K562 (cell line): ENCODE results near the gene NRAP. TPM values are rescaled to one million over a fixed set of nuclear protein-coding genes. Genes with fewer than 3 reads are reported as not detected.

Experiments
- ATAC-seq: fragments of 200-7000 bp; cut with Tn5 transposase; 3 replicates; pipeline ENCODE4 v1.9.1; 2020; ENCODE audit warnings: moderate library complexity
- BruUV-seq: library from RNA; stranded (reverse); fragments of 400-500 nt; replicated peaks from 2 replicates; lab custom pipeline; 2021; lab: Mats Ljungman, UMichigan
- CTCF ChIA-PET: fragments of 300-600 bp; formaldehyde crosslinking; extraction: SDS; loops from one replicate; lab custom pipeline; 2021; ENCODE audit warnings: low intra/inter-chr PET ratio; lab: Yijun Ruan, JAX
- POLR2A ChIA-PET: fragments of 300-600, 350-650 bp; sonication (Branson Sonifier 250); formaldehyde crosslinking; extraction: SDS; loops from one replicate; lab custom pipeline; 2021; ENCODE audit warnings: antibody characterized with exemption, inconsistent platforms; lab: Yijun Ruan, JAX
- DNase-seq, 4 experiments: peaks; one replicate each; pipeline versions ENCODE4 v3.0.0 to v3.0.0-alpha.2; 2011 to 2018; ENCODE audit warnings: low spot score in 3 of 4, mixed read lengths in 3 of 4; ENCODE audit errors: extremely low read depth in 1 of 4
- FAIRE-seq: peaks from 2 replicates; lab custom pipeline; 2011; peaks lifted over from hg19 to GRCh38; lab: Jason Lieb, UNC
- H2AFZ ChIP-seq: 2 replicates; pipeline ENCODE4 v1.6.0; 2011; ENCODE audit warnings: low read depth, low read length, control low read depth, inconsistent platforms
- H3K27ac ChIP-seq: fragments of 200-600 bp; 3 replicates; pipeline ENCODE4 v1.8.0; 2011; ENCODE audit warnings: low read depth, mild to moderate bottlenecking, control low read depth, inconsistent platforms, low read length, moderate library complexity, mixed read lengths; ENCODE audit errors: extremely low read depth
- H3K27me3 ChIP-seq, 2 experiments: fragments of 300-600 bp in 1 of 2; 2 replicates in 1 of 2; 3 replicates in 1 of 2; pipeline versions ENCODE4 v1.6.0 to v1.8.0; 2011; ENCODE audit warnings: inconsistent platforms in 2 of 2, low read length in 2 of 2, mild to moderate bottlenecking in 1 of 2, mixed read lengths in 1 of 2, moderate library complexity in 1 of 2; ENCODE audit not compliant: control insufficient read depth in 2 of 2, insufficient read depth in 2 of 2
- H3K36me3 ChIP-seq: fragments of 300-600 bp; 3 replicates; pipeline ENCODE4 v1.8.0; 2011; ENCODE audit warnings: mild to moderate bottlenecking, low read length, inconsistent platforms; ENCODE audit not compliant: control insufficient read depth, insufficient read depth
- H3K4me1 ChIP-seq, 2 experiments: fragments of 200-600 bp in 1 of 2; replicated peaks in 1 of 2; 2 replicates in 1 of 2; 3 replicates in 1 of 2; pipeline versions ENCODE4 v1.5.1 to v1.8.0; 2011; ENCODE audit warnings: inconsistent platforms in 2 of 2, low read length in 2 of 2, mild to moderate bottlenecking in 1 of 2, mixed read lengths in 1 of 2, moderate library complexity in 1 of 2; ENCODE audit not compliant: control insufficient read depth in 2 of 2, insufficient read depth in 2 of 2
- H3K4me2 ChIP-seq: 2 replicates; pipeline ENCODE4 v1.6.1; 2011; ENCODE audit warnings: low read length, control low read depth, inconsistent platforms, mixed read lengths; ENCODE audit not compliant: insufficient read depth
- H3K4me3 ChIP-seq: fragments of 200-600 bp; sonication (generic), shearing (Covaris generic); 2 replicates; pipeline ENCODE4 v1.5.1; 2016; ENCODE audit warnings: control low read depth, inconsistent platforms
- H3K79me2 ChIP-seq: fragments of 200-600 bp; 3 replicates; pipeline ENCODE4 v1.8.0; 2011; ENCODE audit warnings: low read length, inconsistent platforms; ENCODE audit not compliant: control insufficient read depth, insufficient read depth
- H3K9ac ChIP-seq, 2 experiments: 2 replicates each; pipeline versions ENCODE4 v1.6.0 to v1.6.1; 2011; ENCODE audit warnings: low read depth in 2 of 2, low read length in 2 of 2, control low read depth in 1 of 2, inconsistent platforms in 1 of 2, mild to moderate bottlenecking in 1 of 2, mixed read lengths in 1 of 2; ENCODE audit not compliant: insufficient read depth in 1 of 2
- H3K9me1 ChIP-seq: one replicate; pipeline ENCODE4 v1.6.0; 2011; ENCODE audit warnings: inconsistent platforms, mild to moderate bottlenecking, low read length, moderate library complexity; ENCODE audit not compliant: control insufficient read depth, insufficient read depth
- H3K9me3 ChIP-seq: replicated peaks from 2 replicates; pipeline ENCODE4 v1.5.1; 2011; ENCODE audit warnings: low read depth, low read length, inconsistent platforms; ENCODE audit not compliant: control insufficient read depth, insufficient read depth
- H4K20me1 ChIP-seq: replicated peaks from 2 replicates; pipeline ENCODE4 v1.6.1; 2011; ENCODE audit warnings: low read length, inconsistent platforms, mixed read lengths; ENCODE audit not compliant: control insufficient read depth, insufficient read depth
- ADNP ChIP-seq: fragments of 200-800 bp; sonication (Bioruptor generic); IDR thresholded peaks from 2 replicates; pipeline ENCODE4 v1.6.1; 2016; ENCODE audit warnings: missing genetic modification characterization, missing compliant biosample characterization
- ESRRA ChIP-seq: fragments of 450-650 bp; IDR thresholded peaks from 2 replicates; pipeline ENCODE4 v1.6.1; 2014; ENCODE audit warnings: low read depth, mild to moderate bottlenecking, moderate library complexity, borderline replicate concordance
- MIER1 ChIP-seq: fragments of 450-650 bp; IDR thresholded peaks from 2 replicates; pipeline ENCODE4 v1.6.1; 2016; ENCODE audit warnings: antibody characterized with exemption, mild to moderate bottlenecking, low read depth
- NCOA1 ChIP-seq: fragments of 450-650 bp; IDR thresholded peaks from 2 replicates; pipeline ENCODE4 v1.6.1; 2016; ENCODE audit warnings: low read depth
- RBM25 ChIP-seq: fragments of 200-400 bp; formaldehyde crosslinking; IDR thresholded peaks from 2 replicates; pipeline ENCODE4 v1.6.1; 2018; ENCODE audit warnings: low read length, low read depth, moderate library complexity; ENCODE audit not compliant: severe bottlenecking
- ZFP36 ChIP-seq: fragments of 150-350 bp; IDR thresholded peaks from 2 replicates; pipeline ENCODE4 v1.6.1; 2018; ENCODE audit warnings: low read length, low read depth; ENCODE audit not compliant: partially characterized antibody
- WGBS: fragments of 100-300 bp; shearing (Covaris generic); methylation state at CpG from one replicate; pipeline ENCODE4 v1.1.6; 2016; ENCODE audit warnings: low coverage, mixed read lengths; ENCODE audit not compliant: insufficient coverage; ENCODE audit errors: missing lambda C conversion rate; 5-methylcytosine and 5-hydroxymethylcytosine counted together
- in situ Hi-C: fragments of 300-500 bp; cut with MboI; formaldehyde crosslinking; loops from 4 replicates; pipeline ENCODE4 v1.15.0; 2018; ENCODE audit warnings: inconsistent platforms, mixed read lengths
- intact Hi-C: fragments of 100-400 bp; cut with micrococcal nuclease; formaldehyde crosslinking; loops from 2 replicates; pipeline ENCODE4 v1.14.2; 2022
- polyA plus RNA-seq, 8 experiments: library from polyadenylated mRNA; depleted of rRNA in 4 of 8; stranded (reverse) in 5 of 8; unstranded in 3 of 8; fragments of >200 nt; fragmentation: Nextera tagmentation in 2 of 8; fragmentation: Illumina TruSeq in 1 of 8; extraction: Ambion mirVana in 2 of 8; extraction: Trizol in 1 of 8; gene quantifications; 2 replicates each; pipeline versions ENCODE4 v1.2.1 to v1.2.3, GENCODE V29; 2011 to 2014; ENCODE audit warnings: inconsistent platforms in 1 of 8, missing spikeins in 1 of 8
- total RNA-seq, 7 experiments: library from RNA; depleted of rRNA in 6 of 7; stranded (reverse); fragments of >200 nt in 6 of 7; fragmentation: Illumina TruSeq in 2 of 7; extraction: Trizol in 2 of 7; gene quantifications; 2 replicates each; pipeline versions ENCODE4 v1.2.1 to v1.2.3, GENCODE V29; 2011 to 2021; ENCODE audit warnings: low replicate concordance in 1 of 7

NRAP gene
- total and polyA plus RNA-seq, 9 of the 15 experiments (the other 6 are each of a cell fraction or from before 2014, with no cell fraction given): not detected

DNA sequence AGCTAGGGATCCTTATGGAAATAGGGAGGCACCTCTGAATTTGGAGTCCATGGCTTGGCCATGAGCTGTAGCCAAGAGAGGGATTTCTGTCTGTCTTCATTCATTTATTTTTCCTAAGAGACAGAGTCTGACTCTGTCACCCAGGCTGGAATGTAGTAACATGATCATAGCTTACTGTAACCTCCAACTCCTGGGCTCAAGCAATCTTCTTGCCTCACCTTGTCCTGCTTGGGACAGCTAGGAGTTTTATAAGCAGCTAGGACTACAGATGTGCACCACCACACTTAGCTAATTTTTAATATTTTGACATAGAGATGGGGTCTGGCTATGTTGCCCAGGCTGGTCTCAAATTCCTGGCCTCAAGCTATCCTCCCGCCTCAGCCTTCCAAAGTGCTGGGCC is 119.4 kb downstream of the NRAP start (continued):
- TF ChIP-seq ADNP (tag) (no peak), MIER1 (no peak)

DNA sequence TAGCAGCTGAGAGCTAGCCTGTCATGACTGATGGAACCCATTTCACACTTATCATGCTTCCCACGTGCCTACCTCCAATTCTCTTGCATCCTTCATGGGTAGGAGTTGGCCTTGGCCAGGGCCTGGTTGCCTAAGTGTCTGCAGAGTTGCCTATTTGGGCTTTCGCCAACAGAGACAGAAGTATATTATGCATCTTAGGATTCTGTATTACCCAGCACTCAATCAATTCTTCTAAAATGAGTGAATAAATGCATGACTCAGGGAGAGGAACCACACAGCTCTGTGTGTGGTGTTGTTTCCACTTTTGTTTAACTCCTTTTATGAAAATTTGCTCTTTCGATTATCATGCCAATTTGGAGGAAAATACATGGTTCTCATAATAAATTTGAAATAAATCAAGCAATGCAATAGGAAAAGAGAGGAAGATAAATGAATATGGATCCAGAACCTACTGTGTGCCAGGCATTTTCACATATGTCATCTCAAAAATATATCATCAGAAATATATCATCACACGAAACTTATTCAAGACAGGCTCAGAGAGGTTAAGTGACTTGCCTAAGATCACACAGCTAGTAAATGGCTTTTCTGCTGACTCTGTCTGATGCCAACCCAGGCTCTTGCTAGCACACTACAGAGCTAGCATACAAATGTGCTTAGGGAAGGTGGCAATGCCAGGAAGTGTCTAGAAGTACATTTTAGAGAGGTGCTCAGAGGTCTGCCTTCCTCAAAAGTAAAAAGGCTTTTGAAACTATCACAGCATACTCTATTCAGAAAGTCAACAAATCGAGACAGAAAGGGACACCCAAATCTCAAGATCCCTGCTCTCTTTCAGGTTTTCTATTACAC is 120.5 kb downstream of the NRAP start:
- Histone ChIP-seq H3K4me3 (no peak overlapping the region), H3K9ac (no peak overlapping the region), H3K4me2 (no peak overlapping the region), H3K27me3 (peaks cover 0 to 6% of the 10 kb centered on the region in 2 experiments; a peak in 3 of 5 replicates), H3K4me1 (no peaks in the 10 kb centered on the region), H3K79me2 (no peaks in the 10 kb centered on the region), H2AFZ (no peak overlapping the region), H3K36me3 (no peaks in the 10 kb centered on the region), H3K9me1 (no peaks in the 10 kb centered on the region), H3K9me3 (no peaks in the 10 kb centered on the region), H3K27ac (no peak overlapping the region), H4K20me1 (no peaks in the 10 kb centered on the region)
- peak; percentile 69 for TF ChIP-seq RBM25
- no peak for TF ChIP-seq ESRRA
- TF ChIP-seq NCOA1: no peak
- TF ChIP-seq ZFP36: peak; percentile 39
- no peak for ATAC-seq
- DNase-seq: no peak
- POLR2A ChIA-PET: no interaction called here
- in situ Hi-C loops (no loop called here), intact Hi-C loops (no loop called here)
- no peak for FAIRE-seq
- 3% methylated on average over 4 of the region's 5 CpGs for WGBS
- BruUV-seq: no TSS peak
- CTCF ChIA-PET: no interaction called here
